ENCODE measurements around the gene CLGN.

Gene CLGN

GRCh38 chr4:140363051-140363450, 64.4 kb downstream of the CLGN start:
- Mint-ChIP-seq H3K27me3 (peaks cover 0 to under 1% of the 10 kb centered on the region in 2 donors), H3K36me3 (peaks cover 0 to 4% of the 10 kb centered on the region in 2 donors), H3K4me3 (no peak overlapping the region), H3K4me1 (peaks cover 0 to 2% of the 10 kb centered on the region in 2 donors), H3K9me3 (no peaks in the 10 kb centered on the region), H3K27ac (no peak overlapping the region)
- ATAC-seq (replicated peaks), result no peak
- no peak for DNase-seq

- Mint-ChIP-seq H3K27me3 (peaks cover 8 to 12% of the 10 kb centered on the region in 2 donors), H3K9me3 (no peaks in the 10 kb centered on the region), H3K4me1 (peaks cover 0 to 2% of the 10 kb centered on the region in 2 donors), H3K36me3 (peaks cover 0 to 4% of the 10 kb centered on the region in 2 donors), H3K4me3 (no peak overlapping the region), H3K27ac (no peak overlapping the region)
- no peak for ATAC-seq (replicated peaks)
- DNase-seq, result no peak
Observed at GRCh38 chr4:140361099-140361498, 66.3 kb downstream of the CLGN start.

GRCh38 chr4:140359562-140360427, 67.7 kb downstream of the CLGN start:
- H3K9me3 Mint-ChIP-seq, result no peaks in the 10 kb centered on the region
- DNase-seq, result peak; percentile 57
- peaks cover 0 to 2% of the 10 kb centered on the region in 2 donors for H3K4me1 Mint-ChIP-seq
- H3K27ac Mint-ChIP-seq, result no peak overlapping the region
- H3K4me3 Mint-ChIP-seq, result no peak overlapping the region
- ATAC-seq (replicated peaks), result peak; percentile 93 to 99
- H3K27me3 Mint-ChIP-seq, result peaks cover 8 to 12% of the 10 kb centered on the region in 2 donors
- peaks cover 0 to 1% of the 10 kb centered on the region in 2 donors for H3K36me3 Mint-ChIP-seq

GRCh38 chr4:140358281-140358680, 69.2 kb downstream of the CLGN start:
- Mint-ChIP-seq H3K27ac (no peak overlapping the region), H3K4me3 (no peak overlapping the region), H3K27me3 (peaks cover 12 to 13% of the 10 kb centered on the region in 2 donors), H3K9me3 (no peaks in the 10 kb centered on the region), H3K4me1 (peaks cover 0 to 2% of the 10 kb centered on the region in 2 donors), H3K36me3 (no peaks in the 10 kb centered on the region)
- no peak for ATAC-seq (replicated peaks)
- no peak for DNase-seq

GRCh38 chr4:140357868-140358267, 69.6 kb downstream of the CLGN start:
- Mint-ChIP-seq H3K4me3 (no peak overlapping the region), H3K27me3 (peaks cover 12 to 13% of the 10 kb centered on the region in 2 donors), H3K27ac (no peak overlapping the region), H3K36me3 (no peaks in the 10 kb centered on the region), H3K4me1 (peaks cover 0 to 2% of the 10 kb centered on the region in 2 donors), H3K9me3 (no peaks in the 10 kb centered on the region)
- no peak for DNase-seq
- no peak for ATAC-seq (replicated peaks)

- ATAC-seq (replicated peaks), result no peak
- Mint-ChIP-seq H3K36me3 (no peaks in the 10 kb centered on the region), H3K4me3 (no peak overlapping the region), H3K27ac (no peak overlapping the region), H3K9me3 (no peaks in the 10 kb centered on the region), H3K4me1 (peaks cover 0 to 2% of the 10 kb centered on the region in 2 donors), H3K27me3 (peaks cover 12 to 17% of the 10 kb centered on the region in 2 donors)
- DNase-seq, result no peak
Observed at GRCh38 chr4:140355288-140355687, 72.2 kb downstream of the CLGN start.

- H3K27ac Mint-ChIP-seq, result no peak overlapping the region
- ATAC-seq (replicated peaks), result no peak
- no peak for DNase-seq
- no peak overlapping the region for H3K4me3 Mint-ChIP-seq
- no peaks in the 10 kb centered on the region for H3K36me3 Mint-ChIP-seq
- no peaks in the 10 kb centered on the region for H3K4me1 Mint-ChIP-seq
- peaks cover 20 to 24% of the 10 kb centered on the region in 2 donors for H3K27me3 Mint-ChIP-seq
- no peaks in the 10 kb centered on the region for H3K9me3 Mint-ChIP-seq
Observed at GRCh38 chr4:140353786-140354185, 73.7 kb downstream of the CLGN start.

- Mint-ChIP-seq H3K36me3 (no peaks in the 10 kb centered on the region), H3K4me3 (no peak overlapping the region), H3K4me1 (no peaks in the 10 kb centered on the region), H3K9me3 (no peaks in the 10 kb centered on the region), H3K27ac (no peak overlapping the region), H3K27me3 (peaks cover 8 to 20% of the 10 kb centered on the region in 2 donors)
- no peak for ATAC-seq (replicated peaks)
- no peak for DNase-seq
Observed at GRCh38 chr4:140351093-140352075, 76.1 kb downstream of the CLGN start.

- Mint-ChIP-seq H3K4me3 (no peak overlapping the region), H3K27ac (no peak overlapping the region)
Observed at GRCh38 chr4:140349816-140350215, 77.6 kb downstream of the CLGN start.

GRCh38 chr4:140346136-140346535, 81.3 kb downstream of the CLGN start:
- Mint-ChIP-seq H3K4me1 (peaks cover 2 to 5% of the 10 kb centered on the region in 2 donors), H3K4me3 (no peak overlapping the region), H3K9me3 (no peaks in the 10 kb centered on the region), H3K27ac (no peak overlapping the region), H3K27me3 (peaks cover 17 to 22% of the 10 kb centered on the region in 2 donors), H3K36me3 (no peaks in the 10 kb centered on the region)
- no peak for DNase-seq
- ATAC-seq (replicated peaks), result no peak

More at GRCh38 chr4:140349816-140350215, 77.6 kb downstream of the CLGN start:
- H3K9me3 Mint-ChIP-seq, result no peaks in the 10 kb centered on the region
- H3K36me3 Mint-ChIP-seq, result no peaks in the 10 kb centered on the region
- H3K27me3 Mint-ChIP-seq, result peaks cover 11 to 22% of the 10 kb centered on the region in 2 donors
- ATAC-seq (replicated peaks) (no peak), DNase-seq (no peak)
- no peaks in the 10 kb centered on the region for H3K4me1 Mint-ChIP-seq

GRCh38 chr4:140344621-140345020, 82.8 kb downstream of the CLGN start:
- DNase-seq (no peak), ATAC-seq (replicated peaks) (no peak)
- H3K4me1 Mint-ChIP-seq, result peaks cover 2 to 5% of the 10 kb centered on the region in 2 donors
- H3K9me3 Mint-ChIP-seq, result no peaks in the 10 kb centered on the region
- no peak overlapping the region for H3K4me3 Mint-ChIP-seq
- H3K27ac Mint-ChIP-seq, result no peak overlapping the region
- no peaks in the 10 kb centered on the region for H3K36me3 Mint-ChIP-seq
- peaks cover 12 to 17% of the 10 kb centered on the region in 2 donors for H3K27me3 Mint-ChIP-seq

GRCh38 chr4:140344101-140344500, 83.3 kb downstream of the CLGN start:
- Mint-ChIP-seq H3K36me3 (no peaks in the 10 kb centered on the region), H3K4me3 (no peak overlapping the region), H3K27ac (no peak overlapping the region), H3K27me3 (peaks cover 9 to 15% of the 10 kb centered on the region in 2 donors), H3K4me1 (peaks cover 2 to 5% of the 10 kb centered on the region in 2 donors), H3K9me3 (no peaks in the 10 kb centered on the region)
- DNase-seq (no peak), ATAC-seq (replicated peaks) (no peak)

- Mint-ChIP-seq H3K4me1 (peaks cover 2 to 5% of the 10 kb centered on the region in 2 donors), H3K27me3 (peaks cover 9 to 14% of the 10 kb centered on the region in 2 donors), H3K9me3 (no peaks in the 10 kb centered on the region), H3K36me3 (no peaks in the 10 kb centered on the region), H3K4me3 (no peak overlapping the region), H3K27ac (no peak overlapping the region)
- ATAC-seq (replicated peaks) (peak in 1 of 2 donors; percentile 18), DNase-seq (no peak)
Observed at GRCh38 chr4:140343303-140343702, 84.1 kb downstream of the CLGN start.

- H3K27ac Mint-ChIP-seq, result no peak overlapping the region
- peaks cover 2 to 5% of the 10 kb centered on the region in 2 donors for H3K4me1 Mint-ChIP-seq
- peaks cover 9 to 11% of the 10 kb centered on the region in 2 donors for H3K27me3 Mint-ChIP-seq
- H3K9me3 Mint-ChIP-seq, result no peaks in the 10 kb centered on the region
- ATAC-seq (replicated peaks) (no peak), DNase-seq (no peak)
- no peak overlapping the region for H3K4me3 Mint-ChIP-seq
- no peaks in the 10 kb centered on the region for H3K36me3 Mint-ChIP-seq
Observed at GRCh38 chr4:140342620-140343019, 84.8 kb downstream of the CLGN start.
